Activated CD4-positive, alpha-beta T cell treated with anti-CD3 and anti-CD28 coated beads, Interleukin-2, amount 50 U/mL, for 24 hours (primary cell): ENCODE results near the gene GMEB2.
A peak's percentile ranks its signal among the peaks of the same experiment; 100 is the strongest.
"Not testable (repeated sequence)": the region's sequence is repeated elsewhere in the genome, so short reads cannot be mapped to it uniquely, and the experiment has no call there.

Source experiments
- DNase-seq, 2 donors: peaks; one replicate each; pipeline ENCODE4 v3.0.0-alpha.2; 2020; ENCODE audit warnings: low read depth in 1 of 2, low spot score in 1 of 2

GMEB2 gene

DNA sequence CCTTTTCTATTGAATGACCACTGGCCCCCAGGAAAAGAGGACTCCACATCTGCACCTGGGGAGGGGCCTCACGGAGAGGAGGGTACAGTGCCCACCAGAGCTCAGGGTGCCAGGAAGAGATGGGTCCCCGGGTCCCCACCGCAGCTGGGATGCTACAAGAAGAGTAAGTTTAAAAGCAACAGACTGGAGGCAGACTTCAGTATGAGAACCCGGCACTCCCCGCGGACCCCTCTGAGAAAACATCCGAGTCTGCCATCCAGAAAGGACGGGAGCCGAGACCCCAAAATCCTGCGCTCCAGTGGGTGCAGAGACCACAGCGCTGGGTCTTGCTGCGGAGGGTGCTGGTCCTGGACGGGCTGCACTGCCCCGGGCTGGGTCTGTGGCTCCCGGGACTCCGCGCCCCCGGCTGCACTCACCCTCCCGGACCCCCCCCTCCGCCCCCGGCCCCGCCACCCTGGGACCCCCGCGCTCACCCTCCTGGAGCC is 53.2 kb downstream of the GMEB2 start:
- no peak for DNase-seq

GRCh38 chr20:63572788-63573646 is 53.9 kb downstream of the GMEB2 start:
- DNase-seq: no peak

DNA sequence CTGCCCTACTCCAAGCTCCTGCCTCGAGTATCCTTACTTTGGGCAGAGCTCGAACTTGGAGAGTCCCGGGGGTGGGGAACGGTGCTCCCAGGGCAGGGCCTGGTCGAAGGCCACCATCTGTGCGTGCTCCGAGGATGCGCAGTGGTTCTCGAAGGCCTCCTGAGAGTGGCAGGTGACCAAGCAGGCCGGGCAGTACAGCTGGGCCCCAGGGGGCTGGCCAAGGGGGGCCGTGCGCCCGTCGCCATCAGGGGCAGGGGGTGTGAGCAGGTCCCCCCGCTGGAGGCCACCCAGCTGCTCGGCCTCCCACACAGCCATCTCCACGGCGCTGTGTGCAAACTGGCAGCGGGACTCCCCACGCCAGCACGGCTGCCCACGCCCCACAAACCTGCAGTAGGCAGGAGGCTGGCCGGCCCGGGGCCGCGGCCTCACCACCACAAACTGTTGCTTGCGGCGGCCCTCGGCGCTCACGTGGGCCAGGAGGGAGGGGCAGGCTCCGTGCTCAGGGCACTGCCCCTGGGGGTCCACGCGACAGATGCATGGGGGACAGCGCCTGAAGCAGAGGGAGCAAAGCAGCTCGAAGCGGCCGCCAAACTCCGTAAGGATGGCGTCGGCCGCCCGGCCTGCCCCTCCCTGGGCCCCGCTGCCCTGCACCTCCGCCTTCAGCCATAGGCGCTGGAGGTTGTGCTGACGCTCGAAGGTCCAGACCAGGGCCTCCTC is 54.7 kb downstream of the GMEB2 start:
- DNase-seq: no peak

DNA sequence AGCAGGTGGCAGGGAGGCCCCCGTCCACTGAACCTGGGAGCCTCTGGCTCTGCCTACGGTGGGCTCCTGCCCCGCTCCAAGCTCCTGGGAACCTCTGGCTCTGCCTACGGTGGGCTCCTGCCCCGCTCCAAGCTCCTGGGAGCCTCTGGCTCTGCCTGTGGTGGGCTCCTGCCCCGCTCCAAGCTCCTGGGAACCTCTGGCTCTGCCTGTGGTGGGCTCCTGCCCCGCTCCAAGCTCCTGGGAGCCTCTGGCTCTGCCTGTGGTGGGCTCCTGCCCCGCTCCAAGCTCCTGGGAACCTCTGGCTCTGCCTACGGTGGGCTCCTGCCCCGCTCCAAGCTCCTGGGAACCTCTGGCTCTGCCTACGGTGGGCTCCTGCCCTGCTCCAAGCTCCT is 55.8 kb downstream of the GMEB2 start:
- not testable (repeated sequence) for DNase-seq

DNA sequence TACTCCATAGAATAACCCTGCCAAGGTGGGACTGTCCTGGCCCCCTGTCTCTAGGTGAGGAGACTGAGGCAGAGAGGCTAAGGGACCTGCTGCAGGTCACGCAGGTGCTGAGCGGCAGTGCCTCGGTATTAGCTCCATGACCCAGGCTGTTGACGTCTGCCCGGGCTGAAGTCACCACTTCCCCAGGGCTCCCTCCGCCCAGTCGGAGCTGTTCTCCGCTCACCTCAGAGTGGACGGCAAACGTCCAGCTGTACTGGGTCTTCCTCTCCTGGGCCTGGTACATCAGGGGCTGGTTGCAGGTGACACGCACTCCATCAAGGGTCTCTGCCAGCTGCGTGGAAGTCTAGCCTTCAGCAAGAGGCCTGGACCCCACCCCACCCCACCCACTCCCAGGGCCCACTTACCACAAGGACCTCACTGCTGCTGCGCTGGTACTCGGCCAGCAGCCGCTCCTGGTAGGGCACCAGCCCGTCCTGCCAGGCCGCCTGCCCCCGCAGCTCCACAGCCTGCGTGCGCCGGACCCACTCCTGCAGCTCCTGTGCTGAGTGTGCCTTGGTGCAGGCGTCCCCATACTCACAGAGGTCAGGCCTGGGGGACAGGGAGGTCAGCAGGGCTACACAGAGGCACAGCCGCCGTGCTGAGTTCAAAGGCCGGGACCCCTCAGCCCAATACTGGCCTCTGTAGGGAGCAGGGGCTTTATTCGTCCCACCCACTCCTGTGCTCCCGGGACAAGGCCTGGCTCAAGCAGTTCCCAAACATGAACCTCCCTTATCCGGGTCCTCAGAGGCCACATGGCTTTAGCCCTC is 56.4 kb downstream of the GMEB2 start:
- no peak for DNase-seq

DNA sequence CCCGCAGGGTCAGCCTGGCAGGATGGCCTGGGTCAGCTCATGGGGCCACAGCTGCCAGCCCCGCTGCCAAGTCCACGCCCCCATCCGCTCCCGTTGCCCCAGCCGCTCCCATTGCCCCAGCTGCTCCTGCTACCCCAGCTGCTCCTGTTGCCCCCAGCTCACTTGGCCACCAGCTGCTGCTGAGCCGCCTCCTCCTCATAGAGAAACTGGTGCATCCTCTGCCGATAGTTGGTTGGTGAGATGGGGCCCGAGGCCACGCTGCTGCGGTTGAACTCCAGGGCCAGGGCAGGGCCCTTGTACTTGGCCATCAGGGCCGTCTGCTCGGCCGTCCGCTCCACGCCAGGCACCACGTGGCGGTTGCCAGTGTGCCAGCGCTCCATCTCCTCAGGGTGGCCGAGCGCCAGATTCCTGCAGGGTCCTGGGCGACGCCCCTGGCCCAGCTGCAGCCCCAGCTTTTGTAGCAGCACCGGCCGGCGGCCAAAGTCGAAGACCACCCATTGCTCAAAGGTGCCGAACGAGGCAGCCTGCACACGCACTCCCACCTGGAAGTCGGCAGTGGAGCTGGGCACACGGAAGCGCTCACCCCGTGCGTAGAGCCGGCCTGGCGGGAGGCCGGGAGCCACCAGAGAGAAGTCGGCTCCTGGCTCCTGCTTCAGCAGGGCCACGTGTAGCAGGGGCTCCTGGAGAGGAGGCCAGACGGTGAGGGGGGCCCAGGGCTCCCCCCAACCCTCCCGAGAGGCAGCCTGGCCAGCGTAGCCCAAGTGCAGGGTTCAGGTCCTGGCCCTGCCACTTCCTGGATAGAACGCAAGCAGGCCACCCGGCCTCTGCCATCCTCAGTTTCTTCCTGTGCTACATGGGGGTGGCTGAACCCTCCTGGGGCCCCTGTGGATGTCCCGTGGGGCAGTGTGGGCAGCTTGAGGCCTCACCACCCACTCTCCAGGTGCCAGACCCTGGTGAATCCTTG is 57.6 kb downstream of the GMEB2 start:
- no peak for DNase-seq

DNA sequence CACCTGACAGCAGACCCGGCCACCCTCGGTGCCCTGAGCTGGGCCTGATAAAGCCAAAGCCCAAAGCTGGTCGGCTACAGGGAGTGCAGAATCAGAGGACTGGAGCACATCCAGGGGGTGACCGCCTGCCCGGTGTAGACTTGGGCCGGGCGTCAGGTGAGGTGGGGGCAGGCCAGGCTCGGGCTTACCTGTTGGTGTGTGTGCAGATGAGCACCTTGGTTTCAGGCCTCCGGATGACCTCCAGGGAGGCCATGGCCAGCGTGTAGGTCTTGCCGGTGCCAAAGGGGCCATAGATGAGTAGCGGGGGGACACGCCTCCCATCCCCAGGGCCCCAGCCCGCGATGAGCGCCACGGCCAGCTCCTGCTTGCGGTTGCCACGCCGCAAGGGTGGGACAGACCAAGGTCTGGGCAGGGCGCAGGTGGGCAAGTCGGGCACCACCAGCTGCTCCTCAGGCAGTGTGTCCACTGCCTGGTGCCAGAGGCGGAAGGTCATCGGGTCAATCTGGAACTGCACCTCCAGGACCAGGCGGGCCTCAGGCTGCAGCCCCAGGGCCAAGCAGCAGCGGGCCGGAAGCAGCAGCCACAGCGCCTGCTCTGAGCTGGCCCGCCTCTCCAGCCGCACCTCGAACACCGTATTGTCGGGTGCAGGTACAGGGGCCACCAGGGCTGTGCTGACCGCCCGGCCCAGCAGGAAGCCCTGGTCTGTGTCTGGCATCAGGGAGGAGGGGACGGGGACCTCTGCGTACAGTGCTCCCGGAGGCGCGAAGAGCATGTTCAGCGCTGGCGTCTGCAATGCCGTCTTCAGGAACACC is 58.5 kb downstream of the GMEB2 start:
- DNase-seq: no peak

GRCh38 chr20:63567386-63568169 is 59.3 kb downstream of the GMEB2 start:
- DNase-seq: peak; percentile 21 to 22

- no peak for DNase-seq
These were observed 59.8 kb downstream of the GMEB2 start for GRCh38 chr20:63567136-63567385.

DNA sequence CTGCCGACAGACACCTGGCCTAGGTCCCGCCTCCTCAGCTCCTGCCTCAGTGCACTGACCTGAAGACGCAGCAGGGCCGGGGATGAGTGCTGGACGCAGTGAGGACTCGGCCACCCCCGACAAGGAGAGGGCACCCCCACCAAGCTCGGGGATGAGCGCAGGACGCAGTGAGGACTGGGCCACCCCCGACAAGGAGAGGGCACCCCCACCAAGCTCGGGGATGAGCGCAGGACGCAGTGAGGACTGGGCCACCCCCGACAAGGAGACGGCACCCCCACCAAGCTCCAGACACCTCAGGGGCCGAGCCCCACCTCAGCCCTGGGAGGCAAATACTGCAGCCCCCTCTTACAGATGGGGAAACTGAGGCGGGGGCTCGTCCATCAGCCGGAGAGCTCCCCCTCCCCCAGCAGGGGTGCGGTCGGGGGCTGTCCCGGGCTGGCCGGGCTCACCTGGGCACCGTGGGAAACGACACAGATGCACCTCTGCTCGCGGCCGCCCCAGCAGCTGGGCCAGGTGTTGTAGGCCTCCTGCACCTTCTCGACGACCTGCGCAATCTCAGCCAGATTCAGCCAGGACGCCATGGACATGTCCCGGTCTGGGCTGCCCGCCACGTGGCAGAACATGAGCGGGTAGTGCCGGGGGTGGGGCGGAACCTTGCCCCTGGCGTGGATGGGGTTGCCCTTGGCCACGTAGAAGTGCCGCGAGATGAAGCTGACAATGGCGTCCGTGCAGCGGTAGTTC is 60.3 kb downstream of the GMEB2 start:
- DNase-seq: no peak

GRCh38 chr20:63565699-63566335 is 61.1 kb downstream of the GMEB2 start:
- DNase-seq: no peak

- DNase-seq: no peak
These were observed 61.7 kb downstream of the GMEB2 start for GRCh38 chr20:63565021-63565698.

DNA sequence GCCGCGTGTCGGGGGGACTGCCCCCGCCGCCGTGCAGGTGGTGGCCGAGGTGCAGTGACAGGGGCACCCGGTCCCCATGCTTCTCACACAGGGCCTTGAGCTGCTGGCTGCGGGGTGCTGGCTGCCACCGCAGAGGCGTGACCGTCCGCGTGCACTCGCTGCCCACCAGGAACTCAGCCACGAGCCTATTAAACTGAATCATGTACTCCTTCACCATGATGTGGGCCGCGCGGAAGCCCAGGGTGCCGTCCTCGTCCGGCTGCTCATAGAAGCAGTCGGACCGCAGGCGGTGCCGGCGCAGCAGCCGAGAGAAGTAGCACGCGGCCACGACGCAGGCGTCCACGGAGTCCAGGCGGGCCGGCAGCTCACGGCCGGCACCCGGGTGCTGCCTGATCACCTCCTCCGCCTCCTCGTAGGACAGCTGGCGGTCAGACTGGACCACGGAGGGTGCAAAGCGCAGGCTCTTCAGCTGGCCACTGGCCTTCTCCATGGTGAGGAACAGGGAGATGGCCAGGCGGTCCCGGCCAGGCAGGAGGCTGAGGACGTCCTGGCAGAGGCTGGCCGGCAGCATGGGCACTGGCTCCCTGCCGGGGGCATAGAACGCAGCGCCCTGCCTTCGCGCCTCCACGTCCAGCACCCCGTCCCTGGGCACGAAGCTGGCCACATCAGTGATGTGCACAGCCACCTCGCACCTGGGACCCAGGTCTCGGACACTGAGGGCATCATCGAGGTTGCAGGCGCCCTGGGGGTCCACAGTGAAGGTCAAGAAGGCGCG is 62.7 kb downstream of the GMEB2 start:
- no peak for DNase-seq

DNA sequence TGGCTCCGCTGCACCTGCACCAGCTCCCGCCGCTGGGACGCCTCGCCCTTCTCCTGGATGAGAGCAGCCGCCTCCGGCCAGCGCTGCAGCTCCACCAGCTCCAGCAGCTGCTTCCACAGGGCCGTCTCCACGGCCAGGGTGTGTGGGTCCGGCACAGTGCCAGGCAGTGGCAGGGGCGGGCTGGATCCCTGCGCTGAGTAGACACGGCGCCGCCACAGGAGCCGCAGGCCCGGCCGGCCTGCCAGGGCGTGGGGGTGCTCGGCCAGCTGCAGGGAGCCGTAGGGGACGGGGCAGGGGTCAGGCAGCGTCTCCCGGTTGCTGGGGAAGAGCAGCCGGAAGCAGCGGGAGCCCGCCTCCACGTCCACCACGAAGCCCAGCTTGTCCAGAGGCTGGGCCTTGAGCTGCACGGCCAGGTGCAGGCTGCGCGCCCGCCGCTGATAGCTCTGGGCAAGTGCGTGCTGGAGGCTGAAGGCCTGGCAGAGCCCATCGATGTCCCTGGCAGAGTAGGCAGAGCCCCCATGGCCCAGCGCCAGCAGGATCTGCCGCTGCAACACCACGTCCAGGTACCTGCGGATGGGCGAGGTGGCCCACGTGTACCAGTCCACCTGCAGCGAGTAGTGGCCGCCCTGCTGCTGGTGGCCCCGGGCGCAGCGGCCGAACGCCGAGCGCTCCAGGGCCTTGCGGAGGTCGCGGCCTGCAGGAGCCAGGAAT is 63.5 kb downstream of the GMEB2 start:
- no peak for DNase-seq

GRCh38 chr20:63562461-63563224 is 64.3 kb downstream of the GMEB2 start:
- DNase-seq: no peak
